ENCODE measurements around the gene TSPAN11.

DNA sequence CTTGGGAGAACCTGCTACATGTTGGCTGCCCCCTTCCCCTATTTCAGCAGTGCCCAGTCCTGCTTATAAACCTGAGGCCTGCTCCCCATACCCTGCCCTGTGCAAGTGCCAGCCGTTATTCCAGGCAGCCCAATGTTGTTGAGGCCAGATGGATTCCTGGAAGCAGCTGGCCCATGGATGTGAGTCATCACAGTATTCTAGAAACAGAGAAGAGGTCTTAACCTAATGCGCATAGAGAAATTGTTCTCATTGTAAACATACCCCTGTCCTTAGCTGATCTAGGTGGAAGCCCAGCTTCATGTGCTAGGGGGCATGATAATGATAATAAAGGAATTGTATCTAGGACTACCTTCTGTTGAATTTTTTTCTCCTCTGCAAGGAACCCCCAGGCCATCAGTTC is 69.7 kb downstream of the TSPAN11 start:
- TF ChIP-seq SIN3A (IDR thresholded peaks at IDR 0.05; ENCODE audit: borderline replicate concordance, insufficient read depth, low read length) (no peak), TAF1 (IDR thresholded peaks at IDR 0.05; ENCODE audit: borderline replicate concordance, insufficient read depth, low read length) (no peak), FOXP2 (optimal IDR thresholded peaks at IDR 0.05; ENCODE audit: borderline replicate concordance, extremely low read depth, extremely low read length, insufficient read depth) (no peak), POLR2AphosphoS5 (IDR thresholded peaks at IDR 0.05; ENCODE audit: low read depth, low read length) (no peak)
